Tibial nerve (tissue), 4 donors: Measurements from ENCODE around the gene POLR3B.

Source experiments
- CTCF ChIP-seq, 5 experiments: fragments of 200-600 bp in 3 of 5; fragments of 450-650 bp in 2 of 5; sonication (generic) in 3 of 5; IDR thresholded peaks; one replicate each; pipeline ENCODE4 v1.5.1; 2016 to 2019; ENCODE audit warnings: antibody characterized with exemption in 5 of 5, mild to moderate bottlenecking in 3 of 5, moderate library complexity in 2 of 5
- EP300 ChIP-seq, 2 donors: sonication (generic); formaldehyde crosslinking; IDR thresholded peaks; one replicate each; pipeline ENCODE4 v1.6.1; 2017; ENCODE audit warnings: antibody characterized with exemption in 2 of 2, mild to moderate bottlenecking in 1 of 2

- TF ChIP-seq EP300 (IDR thresholded peaks at IDR 0.05) (no peak), CTCF (IDR thresholded peaks at IDR 0.05) (no peak)
Observed at GRCh38 chr12:106428384-106428783, 70.8 kb downstream of the POLR3B start.
